HepG2 (cell line): ENCODE measurements around the gene SPTAN1. TPM values are rescaled to one million over a fixed set of nuclear protein-coding genes. Genes with fewer than 3 reads are reported as not detected.
A peak's percentile ranks its signal among the peaks of the same experiment; 100 is the strongest.

Source experiments
- ATF7-NPFF ChIP-seq: sonication (generic); formaldehyde crosslinking; IDR thresholded peaks from 2 replicates; pipeline ENCODE4 v1.8.1; 2023; ENCODE audit warnings: mild to moderate bottlenecking, low read depth, missing genetic modification reagents, moderate library complexity
- ETS1 ChIP-seq: sonication (generic); formaldehyde crosslinking; IDR thresholded peaks from 2 replicates; pipeline ENCODE4 v1.4.0; 2020; ENCODE audit warnings: missing genetic modification reagents
- FLYWCH1 ChIP-seq: sonication (generic); formaldehyde crosslinking; IDR thresholded peaks from 2 replicates; pipeline ENCODE4 v1.8.1; 2023; ENCODE audit warnings: mild to moderate bottlenecking, missing genetic modification reagents
- FOXK2 ChIP-seq: fragments of 450-650 bp; IDR thresholded peaks from 2 replicates; pipeline ENCODE4 v1.6.1; 2016
- HOMEZ ChIP-seq: IDR thresholded peaks from 2 replicates; pipeline ENCODE4 v1.6.1; 2016; ENCODE audit warnings: low read depth
- HOXA7 ChIP-seq: sonication (generic); formaldehyde crosslinking; IDR thresholded peaks from 2 replicates; pipeline ENCODE4 v1.8.1; 2022; ENCODE audit warnings: mild to moderate bottlenecking, missing genetic modification reagents, moderate library complexity
- MED13 ChIP-seq: sonication (generic); formaldehyde crosslinking; IDR thresholded peaks from 2 replicates; pipeline ENCODE4 v1.5.0; 2020; ENCODE audit warnings: missing genetic modification reagents
- NR0B2 ChIP-seq: sonication (generic); formaldehyde crosslinking; IDR thresholded peaks from 2 replicates; pipeline ENCODE4 v1.4.0; 2020; ENCODE audit warnings: mild to moderate bottlenecking, missing genetic modification reagents
- PITX1 ChIP-seq: sonication (generic); formaldehyde crosslinking; IDR thresholded peaks from 2 replicates; pipeline ENCODE4 v1.5.1; 2020; ENCODE audit warnings: mild to moderate bottlenecking, missing genetic modification reagents
- SETDB1 ChIP-seq: sonication (generic); formaldehyde crosslinking; IDR thresholded peaks from 2 replicates; pipeline ENCODE4 v1.5.1; 2020; ENCODE audit warnings: missing genetic modification reagents, mild to moderate bottlenecking, borderline replicate concordance
- TBP ChIP-seq: sonication (generic); formaldehyde crosslinking; IDR thresholded peaks from 2 replicates; pipeline ENCODE4 v1.5.0; 2020; ENCODE audit warnings: missing genetic modification reagents
- THAP9 ChIP-seq: sonication (generic); formaldehyde crosslinking; IDR thresholded peaks from 2 replicates; pipeline ENCODE4; 2020; ENCODE audit warnings: missing genetic modification reagents, mild to moderate bottlenecking, borderline replicate concordance
- ZC3H13 ChIP-seq: sonication (generic); formaldehyde crosslinking; IDR thresholded peaks from 2 replicates; pipeline ENCODE4 v1.8.1; 2023; ENCODE audit warnings: mild to moderate bottlenecking, missing genetic modification reagents, moderate library complexity
- ZFP90 ChIP-seq: sonication (generic); formaldehyde crosslinking; IDR thresholded peaks from 2 replicates; pipeline ENCODE4 v1.8.0; 2022; ENCODE audit warnings: missing genetic modification reagents, mild to moderate bottlenecking, inconsistent platforms, borderline replicate concordance
- ZNF18 ChIP-seq: sonication (generic); formaldehyde crosslinking; IDR thresholded peaks from 2 replicates; pipeline ENCODE4 v1.8.0; 2022; ENCODE audit warnings: mild to moderate bottlenecking, missing genetic modification reagents; ENCODE audit not compliant: insufficient replicate concordance
- ZNF460 ChIP-seq: sonication (generic); formaldehyde crosslinking; IDR thresholded peaks from 2 replicates; pipeline ENCODE4 v1.5.1; 2020; ENCODE audit warnings: missing genetic modification reagents, mild to moderate bottlenecking, borderline replicate concordance
- ZNF629 ChIP-seq: sonication (generic); formaldehyde crosslinking; conservative IDR thresholded peaks from 2 replicates; pipeline ENCODE4 v1.5.0; 2020; ENCODE audit warnings: missing genetic modification reagents
- ZNF75D ChIP-seq: sonication (generic); formaldehyde crosslinking; IDR thresholded peaks from 2 replicates; pipeline ENCODE4 v1.8.1; 2023; ENCODE audit warnings: missing genetic modification reagents, mild to moderate bottlenecking, borderline replicate concordance
- ZNF781 ChIP-seq: sonication (generic); formaldehyde crosslinking; IDR thresholded peaks from 2 replicates; pipeline ENCODE4 v1.5.1; 2020; ENCODE audit warnings: borderline replicate concordance, mild to moderate bottlenecking, missing genetic modification reagents; ENCODE audit errors: not compliant biosample characterization
- ZNF800 ChIP-seq: sonication (generic); formaldehyde crosslinking; IDR thresholded peaks from 2 replicates; pipeline ENCODE4 v1.4.0; 2020; ENCODE audit warnings: missing genetic modification reagents
- polyA plus RNA-seq, 8 experiments: library from polyadenylated mRNA; depleted of rRNA in 3 of 8; stranded (reverse) in 7 of 8; unstranded in 1 of 8; fragments of >200 nt; fragmentation: Illumina TruSeq in 4 of 8; extraction: Trizol in 4 of 8; gene quantifications; 2 replicates each; pipeline versions ENCODE4 v1.2.1 to v1.2.3, GENCODE V29; 2011 to 2016; ENCODE audit warnings: low read depth in 4 of 8, missing spikeins in 1 of 8, mixed read lengths in 1 of 8; ENCODE audit not compliant: insufficient read depth in 1 of 8
- total RNA-seq, 5 experiments: library from RNA; depleted of rRNA; stranded (reverse); fragments of >200 nt; fragmentation: Illumina TruSeq; extraction: Trizol; gene quantifications; 2 replicates each; pipeline ENCODE4 v1.2.3, GENCODE V29; 2016; ENCODE audit warnings: low read depth in 1 of 5

The SPTAN1 gene
- total and polyA plus RNA-seq, 2 of the 13 experiments (the other 11 are each of a cell fraction or from before 2014, with no cell fraction given): 106 to 111 TPM

GRCh38 chr9:128552744-128553440 lies 505 bp downstream of the SPTAN1 start (continued):
- no peak for TF ChIP-seq ZNF800 (CRISPR knock-in tag)
- no peak for TF ChIP-seq SETDB1 (CRISPR knock-in tag)
- TF ChIP-seq FLYWCH1 (CRISPR knock-in tag): no peak
- no peak for TF ChIP-seq ZNF460 (CRISPR knock-in tag)
- TF ChIP-seq ZC3H13 (CRISPR knock-in tag): no peak
- no peak for TF ChIP-seq MED13 (CRISPR knock-in tag)
- no peak for TF ChIP-seq HOXA7 (CRISPR knock-in tag)
- TF ChIP-seq ZNF629 (CRISPR knock-in tag): 0 out of 2 replicates have a peak, but pooled peaks have one; percentile 5
- TF ChIP-seq NR0B2 (CRISPR knock-in tag): no peak
- TF ChIP-seq HOMEZ: no peak
- no peak for TF ChIP-seq ZNF75D (CRISPR knock-in tag)
- TF ChIP-seq ETS1 (CRISPR knock-in tag): no peak
- TF ChIP-seq ZNF18 (CRISPR knock-in tag): no peak
- no peak for TF ChIP-seq THAP9
- no peak for TF ChIP-seq ZNF781 (CRISPR knock-in tag)
- TF ChIP-seq PITX1: no peak
- TF ChIP-seq FOXK2: no peak
- no peak for TF ChIP-seq ATF7-NPFF (CRISPR knock-in tag)
- TF ChIP-seq ZFP90 (CRISPR knock-in tag): no peak
- TF ChIP-seq TBP (CRISPR knock-in tag): no peak
